Esophagus muscularis mucosa (tissue), 4 donors: Measurements from ENCODE around the gene TUT1. TPM values are rescaled to one million over a fixed set of nuclear protein-coding genes. Genes with fewer than 3 reads are reported as not detected.

Experiments
- DNase-seq: peaks from one replicate; pipeline ENCODE4 v3.0.0-alpha.2; 2017; ENCODE audit errors: extremely low spot score
- H3K27ac ChIP-seq, 4 donors: fragments of 200-600 bp; sonication (generic); replicated peaks in 1 of 4; 1 replicate in 3 of 4; 2 replicates in 1 of 4; pipeline ENCODE4 v1.5.1; 2016 to 2019; ENCODE audit warnings: mild to moderate bottlenecking in 1 of 4
- H3K27me3 ChIP-seq, 4 donors: fragments of 200-600 bp; sonication (generic); one replicate each; pipeline versions ENCODE4 v1.5.1 to v1.6.0; 2016 to 2019
- H3K36me3 ChIP-seq, 4 donors: fragments of 200-600 bp; sonication (generic); one replicate each; pipeline ENCODE4 v1.5.1; 2016 to 2019
- H3K4me1 ChIP-seq, 4 donors: fragments of 200-600 bp; sonication (generic); one replicate each; pipeline ENCODE4 v1.5.1; 2016 to 2019
- H3K4me3 ChIP-seq, 4 donors: fragments of 200-600 bp; sonication (generic); 1 replicate in 2 of 4; 2 replicates in 2 of 4; pipeline ENCODE4 v1.5.1; 2016 to 2019; ENCODE audit warnings: mild to moderate bottlenecking in 4 of 4, moderate library complexity in 1 of 4
- H3K9me3 ChIP-seq, 4 donors: fragments of 200-600 bp; sonication (generic); 1 replicate in 3 of 4; 2 replicates in 1 of 4; pipeline ENCODE4 v1.5.1; 2016 to 2019
- EP300 ChIP-seq: sonication (generic); formaldehyde crosslinking; IDR thresholded peaks from one replicate; pipeline ENCODE4 v1.6.1; 2017; ENCODE audit warnings: antibody characterized with exemption
- POLR2A ChIP-seq: fragments of 450-650 bp; IDR thresholded peaks from one replicate; pipeline ENCODE4 v1.6.1; 2017; ENCODE audit warnings: antibody characterized with exemption, moderate library complexity, mild to moderate bottlenecking, low read depth
- POLR2AphosphoS5 ChIP-seq, 2 donors: sonication (generic); formaldehyde crosslinking; IDR thresholded peaks; one replicate each; pipeline ENCODE4 v1.6.1; 2017; ENCODE audit warnings: antibody characterized with exemption in 2 of 2
- WGBS: methylation state at CpG from one replicate; pipeline ENCODE4 v1.1.5; 2018; 5-methylcytosine and 5-hydroxymethylcytosine counted together
- intact Hi-C: fragments of 100-400 bp; cut with DNase I; formaldehyde crosslinking; loops from one replicate; pipeline ENCODE4 v1.15.1; 2023
- total RNA-seq, 4 donors: library from RNA; depleted of rRNA; stranded (reverse); fragments of >200 nt; gene quantifications; one replicate each; pipeline versions ENCODE4 v1.1.0 to v1.2.1, GENCODE V29; 2016
- TF ChIP-seq, protein P1 (sequence below), 3 experiments: fragments of 200-600 bp in 2 of 3; fragments of 450-650 bp in 1 of 3; sonication (generic) in 2 of 3; IDR thresholded peaks; one replicate each; pipeline ENCODE4 v1.5.1; 2017 to 2019; ENCODE audit warnings: antibody characterized with exemption in 3 of 3, mild to moderate bottlenecking in 2 of 3, moderate library complexity in 1 of 3

The TUT1 gene
- total RNA-seq, 4 donors from 2014 or later, result 4.2 to 8.0 (median 6.0) TPM

DNA sequence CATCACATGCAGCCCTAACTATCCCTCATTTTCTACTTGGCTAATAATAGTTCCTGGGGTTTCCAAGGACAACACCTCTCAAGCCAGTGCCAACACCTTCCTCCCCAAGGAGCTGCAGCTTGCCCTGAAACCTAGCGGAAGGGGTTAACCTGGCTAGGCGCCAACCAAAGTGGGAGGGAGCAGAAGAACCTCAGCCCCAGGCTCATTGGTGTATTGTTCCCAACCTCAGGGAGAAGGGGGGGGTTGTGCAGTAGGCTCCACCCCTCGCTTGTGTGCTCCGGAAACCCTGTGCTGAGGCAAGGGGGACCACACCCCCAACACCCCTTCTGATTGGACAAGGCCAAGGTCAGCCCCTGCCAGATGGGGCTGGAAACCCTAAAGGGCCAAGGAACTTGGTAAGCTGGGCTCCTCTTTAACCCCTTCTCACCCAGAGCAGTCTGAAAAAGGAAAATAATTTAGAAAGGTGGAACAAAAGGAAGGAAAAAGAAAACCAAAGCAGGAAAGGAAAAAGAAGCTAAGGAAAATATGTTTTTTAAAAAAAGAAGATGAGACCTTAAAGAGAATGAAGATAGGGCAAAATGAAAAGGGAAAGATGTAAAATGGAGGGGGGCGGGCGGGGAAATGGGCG, 7.9 kb upstream of the TUT1 start:
- peak overlapping the region; percentile 67 to 100 (median 94) for H3K4me3 ChIP-seq
- H3K36me3 ChIP-seq, result peaks cover 42 to 50% (median 48%) of the 10 kb centered on the region in 4 donors
- H3K9me3 ChIP-seq, result no peaks in the 10 kb centered on the region
- no peaks in the 10 kb centered on the region for H3K27me3 ChIP-seq
- DNase-seq, result peak; percentile 98
- whole genome bisulfite sequencing, result 46% methylated on average over 5 of the region's 7 CpGs
- H3K4me1 ChIP-seq, result peaks cover 33 to 59% (median 43%) of the 10 kb centered on the region in 4 donors
- no peak for TF ChIP-seq EP300
- TF ChIP-seq POLR2A, result no peak
- TF ChIP-seq POLR2AphosphoS5 (IDR thresholded peaks at IDR 0.05), result peak; percentile 74 to 90
- TF ChIP-seq, protein P1, sequence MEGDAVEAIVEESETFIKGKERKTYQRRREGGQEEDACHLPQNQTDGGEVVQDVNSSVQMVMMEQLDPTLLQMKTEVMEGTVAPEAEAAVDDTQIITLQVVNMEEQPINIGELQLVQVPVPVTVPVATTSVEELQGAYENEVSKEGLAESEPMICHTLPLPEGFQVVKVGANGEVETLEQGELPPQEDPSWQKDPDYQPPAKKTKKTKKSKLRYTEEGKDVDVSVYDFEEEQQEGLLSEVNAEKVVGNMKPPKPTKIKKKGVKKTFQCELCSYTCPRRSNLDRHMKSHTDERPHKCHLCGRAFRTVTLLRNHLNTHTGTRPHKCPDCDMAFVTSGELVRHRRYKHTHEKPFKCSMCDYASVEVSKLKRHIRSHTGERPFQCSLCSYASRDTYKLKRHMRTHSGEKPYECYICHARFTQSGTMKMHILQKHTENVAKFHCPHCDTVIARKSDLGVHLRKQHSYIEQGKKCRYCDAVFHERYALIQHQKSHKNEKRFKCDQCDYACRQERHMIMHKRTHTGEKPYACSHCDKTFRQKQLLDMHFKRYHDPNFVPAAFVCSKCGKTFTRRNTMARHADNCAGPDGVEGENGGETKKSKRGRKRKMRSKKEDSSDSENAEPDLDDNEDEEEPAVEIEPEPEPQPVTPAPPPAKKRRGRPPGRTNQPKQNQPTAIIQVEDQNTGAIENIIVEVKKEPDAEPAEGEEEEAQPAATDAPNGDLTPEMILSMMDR (IDR thresholded peaks at IDR 0.05), result peak in 1 of 3 experiments; percentile 20
- intact Hi-C loops, result loop anchor here (10.0 kb wide), 1 partner anchor 256 kb away; no protein-coding TSS in a partner anchor
- peak overlapping the region; percentile 90 to 99 (median 98) for H3K27ac ChIP-seq

DNA sequence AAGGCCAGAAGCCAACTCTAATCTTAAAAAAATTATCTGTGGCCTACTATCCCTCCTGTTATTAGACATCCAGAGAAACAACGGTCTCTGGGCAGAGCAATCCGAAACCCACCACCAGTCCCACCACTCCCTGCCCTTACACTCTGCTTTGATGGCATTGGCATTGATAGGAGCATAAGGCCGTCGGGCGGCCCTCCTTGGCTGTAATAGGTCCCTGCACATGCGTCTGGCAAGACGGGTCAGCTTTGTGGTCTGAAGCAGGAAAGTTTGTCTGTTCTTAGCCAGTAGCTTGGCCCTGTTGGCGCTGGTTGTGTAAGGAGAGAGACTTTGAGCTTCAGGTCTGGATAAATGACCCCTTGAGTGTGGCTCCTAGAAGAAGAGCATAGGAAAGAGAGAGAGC, 3.8 kb upstream of the TUT1 start:
- Histone ChIP-seq H3K4me3 (no peak overlapping the region), H3K36me3 (peaks cover 48 to 54% (median 52%) of the 10 kb centered on the region in 4 donors), H3K9me3 (no peaks in the 10 kb centered on the region), H3K27ac (no peak overlapping the region), H3K27me3 (no peaks in the 10 kb centered on the region), H3K4me1 (peaks cover 43 to 63% (median 51%) of the 10 kb centered on the region in 4 donors)
- no peak for DNase-seq
- TF ChIP-seq EP300, result no peak
- TF ChIP-seq POLR2A, result no peak
- WGBS, result 90% methylated on average over 8 of the region's 8 CpGs
- intact Hi-C loops, result loop anchor here (10.0 kb wide), 1 partner anchor 260 kb away; no protein-coding TSS in a partner anchor

DNA sequence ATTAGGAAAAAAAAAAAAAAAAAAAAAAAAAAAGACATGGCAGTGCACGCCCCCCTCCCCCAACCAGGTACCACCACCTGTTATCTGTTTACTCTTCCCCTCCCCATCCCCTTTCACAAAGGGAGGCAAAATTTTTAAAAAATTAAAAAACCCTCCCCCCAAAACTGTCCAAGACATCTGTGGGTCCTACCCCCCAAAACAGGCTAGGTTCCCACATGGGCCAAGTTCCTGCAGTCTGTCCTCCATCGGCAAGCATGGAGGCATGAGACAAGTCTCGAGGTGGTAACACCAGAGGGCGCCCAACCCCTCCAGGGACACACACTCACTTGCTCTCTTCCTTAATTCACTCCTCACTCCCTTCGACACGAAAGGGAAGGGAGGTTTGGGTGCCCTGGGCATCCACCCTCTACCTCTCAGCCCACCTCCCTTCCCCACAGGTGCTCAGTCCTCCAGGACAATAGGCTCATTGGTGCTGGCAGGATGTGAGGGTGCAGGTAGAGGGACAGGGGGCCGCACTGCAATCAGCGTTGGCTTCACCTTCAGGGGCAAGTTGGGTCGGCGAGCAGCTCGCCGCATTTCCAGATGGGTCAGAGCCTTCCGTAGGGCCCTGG, 2.2 kb upstream of the TUT1 start:
- Histone ChIP-seq H3K9me3 (no peaks in the 10 kb centered on the region), H3K4me1 (peaks cover 35 to 55% (median 44%) of the 10 kb centered on the region in 4 donors), H3K4me3 (no peak overlapping the region), H3K27me3 (no peaks in the 10 kb centered on the region), H3K36me3 (peaks cover 47 to 58% (median 55%) of the 10 kb centered on the region in 4 donors), H3K27ac (peak overlapping the region; percentile 92 to 97 (median 94))
- 53% methylated on average over 13 of the region's 13 CpGs for WGBS
- TF ChIP-seq, protein P1 (IDR thresholded peaks at IDR 0.05), result peak; percentile 43 to 71 (median 55)
- TF ChIP-seq EP300 (no peak), POLR2A (no peak), POLR2AphosphoS5 (IDR thresholded peaks at IDR 0.05) (peak; percentile 22 to 39)
- intact Hi-C loops, result loop anchor here (10.0 kb wide), 1 partner anchor 261 kb away; no protein-coding TSS in a partner anchor
- DNase-seq, result no peak

DNA sequence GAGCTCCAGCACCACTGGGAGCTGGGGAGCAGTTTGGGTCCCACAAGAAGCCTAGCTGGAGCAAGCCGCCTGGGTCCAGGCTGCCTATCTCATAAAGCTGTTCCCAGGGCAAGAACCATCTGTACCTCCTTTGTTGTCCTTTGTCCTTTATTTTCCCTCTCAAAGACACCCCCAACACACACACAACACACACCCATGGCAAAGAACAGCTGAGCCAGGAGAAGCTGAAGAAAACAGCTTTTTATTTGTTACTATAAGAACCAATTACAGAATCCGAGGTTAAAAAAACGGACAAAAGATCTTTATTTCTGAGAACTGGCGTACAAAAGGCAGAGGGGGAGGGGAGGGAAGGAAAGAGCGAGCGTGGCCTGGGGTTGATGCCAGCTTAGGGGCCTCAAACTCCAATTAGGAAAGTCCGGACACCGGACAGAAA, 1.7 kb upstream of the TUT1 start:
- H3K27ac ChIP-seq, result peak overlapping the region; percentile 92 to 97 (median 94)
- peaks cover 42 to 58% (median 55%) of the 10 kb centered on the region in 4 donors for H3K36me3 ChIP-seq
- intact Hi-C loops, result loop anchor here (10.0 kb wide), 1 partner anchor 262 kb away; no protein-coding TSS in a partner anchor
- H3K4me3 ChIP-seq, result no peak overlapping the region
- H3K4me1 ChIP-seq, result peaks cover 33 to 51% (median 40%) of the 10 kb centered on the region in 4 donors
- H3K9me3 ChIP-seq, result no peaks in the 10 kb centered on the region
- WGBS, result 66% methylated on average over 8 of the region's 8 CpGs
- no peak for DNase-seq
- H3K27me3 ChIP-seq, result no peaks in the 10 kb centered on the region
- TF ChIP-seq POLR2AphosphoS5 (IDR thresholded peaks at IDR 0.05) (no peak), POLR2A (no peak), EP300 (no peak)
- TF ChIP-seq, protein P1 (IDR thresholded peaks at IDR 0.05), result no peak
